Prostate gland (tissue), 2 donors: ENCODE measurements around the gene VSIR. TPM values are rescaled to one million over a fixed set of nuclear protein-coding genes. Genes with fewer than 3 reads are reported as not detected.

Experiments
- DNase-seq: peaks from one replicate; pipeline ENCODE4 v3.0.0-alpha.2; 2019; ENCODE audit warnings: low spot score
- H3K27ac ChIP-seq, 2 donors: fragments of 200-600 bp; sonication (generic); 2 replicates each; pipeline ENCODE4 v1.5.1; 2017 to 2019
- H3K27me3 ChIP-seq: fragments of 200-600 bp; sonication (generic); replicated peaks from 2 replicates; pipeline ENCODE4 v1.5.1; 2019; ENCODE audit not compliant: insufficient read depth
- H3K36me3 ChIP-seq, 2 donors: fragments of 200-600 bp; sonication (generic); 1 replicate in 1 of 2; 2 replicates in 1 of 2; pipeline versions ENCODE4 v1.5.1 to v1.8.1; 2017 to 2019
- H3K4me1 ChIP-seq: fragments of 200-600 bp; sonication (generic); replicated peaks from 2 replicates; pipeline ENCODE4 v1.5.1; 2019
- H3K4me3 ChIP-seq, 2 donors: fragments of 200-600 bp; sonication (generic); 2 replicates each; pipeline ENCODE4 v1.5.1; 2017 to 2019
- H3K9me3 ChIP-seq: fragments of 200-600 bp; sonication (generic); 2 replicates; pipeline ENCODE4 v1.5.1; 2017
- CTCF ChIP-seq, 4 experiments: fragments of 200-600 bp in 2 of 4; fragments of 450-650 bp in 2 of 4; sonication (generic) in 2 of 4; IDR thresholded peaks; 1 replicate in 3 of 4; 2 replicates in 1 of 4; pipeline ENCODE4 v1.5.1; 2016 to 2019; ENCODE audit warnings: antibody characterized with exemption in 4 of 4, mild to moderate bottlenecking in 2 of 4, moderate library complexity in 2 of 4
- POLR2A ChIP-seq: fragments of 450-650 bp; IDR thresholded peaks from one replicate; pipeline ENCODE4 v1.6.1; 2016; ENCODE audit warnings: antibody characterized with exemption, mild to moderate bottlenecking
- POLR2AphosphoS5 ChIP-seq: sonication (generic); formaldehyde crosslinking; IDR thresholded peaks from one replicate; pipeline ENCODE4 v1.6.1; 2017; ENCODE audit warnings: antibody characterized with exemption
- WGBS: methylation state at CpG from one replicate; pipeline ENCODE4 v1.1.5; 2018; 5-methylcytosine and 5-hydroxymethylcytosine counted together
- intact Hi-C: fragments of 100-400 bp; cut with DNase I; formaldehyde crosslinking; loops from one replicate; pipeline ENCODE4 v1.14.2; 2022
- total RNA-seq, 2 donors: library from RNA; depleted of rRNA; stranded (reverse); fragments of >200 nt; gene quantifications; one replicate each; pipeline ENCODE4 v1.1.0, GENCODE V29; 2016

The VSIR gene
- total RNA-seq, 2 donors from 2014 or later: 23.1 to 40.2 TPM

GRCh38 chr10:71802715-71803488 is 29.6 kb upstream of the VSIR start:
- no peak for DNase-seq
- TF ChIP-seq POLR2AphosphoS5 (no peak), CTCF (IDR thresholded peaks at IDR 0.05) (no peak), POLR2A (no peak)
- no peak overlapping the region for H3K4me3 ChIP-seq
- H3K27ac ChIP-seq: no peak overlapping the region
- intact Hi-C loops: no loop called here
- no peaks in the 10 kb centered on the region for H3K9me3 ChIP-seq
- WGBS: 87% methylated on average over 17 of the region's 18 CpGs
- H3K27me3 ChIP-seq: no peaks in the 10 kb centered on the region
- no peaks in the 10 kb centered on the region for H3K36me3 ChIP-seq
- H3K4me1 ChIP-seq: no peaks in the 10 kb centered on the region

- H3K4me3 ChIP-seq: no peak overlapping the region
- TF ChIP-seq POLR2A (no peak), CTCF (IDR thresholded peaks at IDR 0.05) (no peak), POLR2AphosphoS5 (no peak)
- no peaks in the 10 kb centered on the region for H3K36me3 ChIP-seq
- no peaks in the 10 kb centered on the region for H3K9me3 ChIP-seq
- H3K4me1 ChIP-seq: no peaks in the 10 kb centered on the region
- no peak for DNase-seq
- 88% methylated on average over 6 of the region's 6 CpGs for WGBS
- no peaks in the 10 kb centered on the region for H3K27me3 ChIP-seq
- intact Hi-C loops: no loop called here
- no peak overlapping the region for H3K27ac ChIP-seq
These were observed 28.9 kb upstream of the VSIR start for GRCh38 chr10:71802235-71802634.

GRCh38 chr10:71801361-71801760 is 28.0 kb upstream of the VSIR start:
- Histone ChIP-seq H3K4me1 (no peaks in the 10 kb centered on the region), H3K27ac (no peak overlapping the region), H3K4me3 (no peak overlapping the region), H3K9me3 (no peaks in the 10 kb centered on the region), H3K27me3 (no peaks in the 10 kb centered on the region), H3K36me3 (no peaks in the 10 kb centered on the region)
- 91% methylated on average over 9 of the region's 9 CpGs for WGBS
- TF ChIP-seq POLR2A (no peak), POLR2AphosphoS5 (no peak), CTCF (IDR thresholded peaks at IDR 0.05) (no peak)
- intact Hi-C loops: no loop called here
- no peak for DNase-seq

GRCh38 chr10:71799608-71800453 is 26.5 kb upstream of the VSIR start:
- WGBS: 77% methylated on average over 3 of the region's 3 CpGs
- TF ChIP-seq CTCF (IDR thresholded peaks at IDR 0.05) (no peak), POLR2A (no peak), POLR2AphosphoS5 (no peak)
- DNase-seq: no peak
- intact Hi-C loops: no loop called here
- Histone ChIP-seq H3K36me3 (no peaks in the 10 kb centered on the region), H3K27ac (no peak overlapping the region), H3K27me3 (no peaks in the 10 kb centered on the region), H3K9me3 (no peaks in the 10 kb centered on the region), H3K4me3 (no peak overlapping the region), H3K4me1 (no peaks in the 10 kb centered on the region)
